ENCODE data around the gene TAS2R4. TPM values are rescaled to one million over a fixed set of nuclear protein-coding genes. Genes with fewer than 3 reads are reported as not detected.
"Not testable (repeated sequence)": the region's sequence is repeated elsewhere in the genome, so short reads cannot be mapped to it uniquely, and the experiment has no call there.

Gene TAS2R4
- polyA plus RNA-seq, 1 of the 3 experiments (the other 2 are of a cell fraction): 0.18 TPM

GRCh38 chr7:141754939-141755338 lies 21.5 kb upstream of the TAS2R4 start:
- no peaks in the 10 kb centered on the region for H3K27me3 ChIP-seq (ENCODE audit: insufficient read depth)
- H3K27ac ChIP-seq (ENCODE audit: low read depth in 2 of 2, low read length in 1 of 2): no peak overlapping the region
- ChIA-PET POLR2A (no interaction called here), CTCF (interaction anchor here (1.0 to 1.9 kb wide), 6 partner anchors 10 to 31 kb away, joined by 3 to 11 read pairs (median 4); partner anchors contain the start of gene SSBP1)
- H4K20me1 ChIP-seq (ENCODE audit: insufficient read depth): no peaks in the 10 kb centered on the region
- 81% methylated on average over 6 of the region's 6 CpGs for WGBS (ENCODE audit: low lambda C conversion rate)
- no peak overlapping the region for H2AFZ ChIP-seq (ENCODE audit: low read depth)
- TF ChIP-seq RAD21 (IDR thresholded peaks at IDR 0.05; ENCODE audit: low read length) (peak; percentile 42), CTCF (IDR thresholded peaks at IDR 0.05) (peak; percentile 56), CHD2 (IDR thresholded peaks at IDR 0.05; ENCODE audit: low read length, partially characterized antibody) (no peak)
- peak; percentile 43 for DNase-seq
- peaks cover 26% of the 10 kb centered on the region for H3K9me3 ChIP-seq
- peaks cover 84 to 86% of the 10 kb centered on the region in 2 experiments for H3K36me3 ChIP-seq (replicated peaks in 1 of 2; ENCODE audit: control insufficient read depth in 1 of 2, insufficient read depth in 2 of 2, low read length in 1 of 2)
- H3K4me3 ChIP-seq (ENCODE audit: low read depth in 2 of 2, low read length in 1 of 2): no peak overlapping the region
- peaks cover 3% of the 10 kb centered on the region for H3F3A ChIP-seq (replicated peaks; ENCODE audit: insufficient read depth)
- no peaks in the 10 kb centered on the region for H3K79me2 ChIP-seq (ENCODE audit: insufficient read depth)
- no peaks in the 10 kb centered on the region for H3K9me2 ChIP-seq
- H3K4me1 ChIP-seq (ENCODE audit: control insufficient read depth in 1 of 2, insufficient read depth in 2 of 2, low read depth in 1 of 2, low read length in 1 of 2): no peaks in the 10 kb centered on the region
- no peak overlapping the region for H3K4me2 ChIP-seq
- H3K9ac ChIP-seq: no peak overlapping the region

GRCh38 chr7:141763797-141764196 lies 12.7 kb upstream of the TAS2R4 start, which contains the start of gene TAS2R3:
TAS2R3 (plus strand) TSS chr7:141764097; CDS start chr7:141764159, 62 bp downstream.
- Histone ChIP-seq H3K9me3 (no peaks in the 10 kb centered on the region), H3K27ac (ENCODE audit: low read depth in 2 of 2, low read length in 1 of 2) (no peak within 1 kb of the TSS), H3K27me3 (ENCODE audit: insufficient read depth) (no peaks in the 10 kb centered on the region), H3K4me2 (no peak within 1 kb of the TSS), H4K20me1 (ENCODE audit: insufficient read depth) (no peaks in the 10 kb centered on the region), H3K9ac (no peak within 1 kb of the TSS), H3K4me3 (ENCODE audit: low read depth in 2 of 2, low read length in 1 of 2) (no peak within 1 kb of the TSS), H2AFZ (ENCODE audit: low read depth) (no peak within 1 kb of the TSS), H3K4me1 (ENCODE audit: control insufficient read depth in 1 of 2, insufficient read depth in 2 of 2, low read depth in 1 of 2, low read length in 1 of 2) (no peaks in the 10 kb centered on the region), H3F3A (replicated peaks; ENCODE audit: insufficient read depth) (no peaks in the 10 kb centered on the region), H3K79me2 (ENCODE audit: insufficient read depth) (no peaks in the 10 kb centered on the region), H3K36me3 (replicated peaks in 1 of 2; ENCODE audit: control insufficient read depth in 1 of 2, insufficient read depth in 2 of 2, low read length in 1 of 2) (peaks cover 24 to 36% of the 10 kb centered on the region in 2 experiments), H3K9me2 (no peaks in the 10 kb centered on the region)
- CTCF ChIA-PET: interaction anchor here (1.2 to 6.0 kb wide), 5 partner anchors 21 to 212 kb away, joined by 3 to 35 read pairs (median 4); partner anchors contain the start of gene SSBP1
- 96% methylated on average over 3 of the region's 3 CpGs for WGBS (ENCODE audit: low lambda C conversion rate)
- POLR2A ChIA-PET: interaction anchor here (0.8 kb wide), 1 partner anchor 26 kb away, joined by 3 read pairs; the partner anchor contains the start of gene SSBP1
- DNase-seq: no peak
- TF ChIP-seq CTCF (IDR thresholded peaks at IDR 0.05) (no peak), USF1 (IDR thresholded peaks at IDR 0.05; ENCODE audit: borderline replicate concordance, low read depth) (no peak), PBX3 (IDR thresholded peaks at IDR 0.05) (no peak), RFX5 (IDR thresholded peaks at IDR 0.05; ENCODE audit: low read length) (no peak), NRF1 (IDR thresholded peaks at IDR 0.05; ENCODE audit: low read depth, low read length) (no peak), JUND (IDR thresholded peaks at IDR 0.05) (no peak)

GRCh38 chr7:141770083-141770583 lies 6.3 kb upstream of the TAS2R4 start:
- H4K20me1 ChIP-seq (ENCODE audit: insufficient read depth); H3K9me2 ChIP-seq; H3K4me2 ChIP-seq; H3K27me3 ChIP-seq (ENCODE audit: insufficient read depth); H3K27ac ChIP-seq (ENCODE audit: low read depth in 2 of 2, low read length in 1 of 2); H2AFZ ChIP-seq (ENCODE audit: low read depth); H3K9me3 ChIP-seq; H3K36me3 ChIP-seq (replicated peaks in 1 of 2; ENCODE audit: control insufficient read depth in 1 of 2, insufficient read depth in 2 of 2, low read length in 1 of 2); POLR2A ChIA-PET; H3K79me2 ChIP-seq (ENCODE audit: insufficient read depth); H3K4me3 ChIP-seq (ENCODE audit: low read depth in 2 of 2, low read length in 1 of 2); H3F3A ChIP-seq (replicated peaks; ENCODE audit: insufficient read depth); DNase-seq; H3K4me1 ChIP-seq (ENCODE audit: control insufficient read depth in 1 of 2, insufficient read depth in 2 of 2, low read depth in 1 of 2, low read length in 1 of 2); H3K9ac ChIP-seq: not testable (repeated sequence)
- WGBS (ENCODE audit: low lambda C conversion rate): 91% methylated on average over 3 of the region's 3 CpGs
- CTCF ChIA-PET: interaction anchor here (0.6 to 2.9 kb wide), 5 partner anchors 8 to 95 kb away, joined by 3 to 17 read pairs (median 3); no protein-coding TSS in a partner anchor
